Hindlimb muscle (tissue), 1 donor: ENCODE data around the gene MICA. TPM values are rescaled to one million over a fixed set of nuclear protein-coding genes. Genes with fewer than 3 reads are reported as not detected.
"Not testable (repeated sequence)": the region's sequence is repeated elsewhere in the genome, so short reads cannot be mapped to it uniquely, and the experiment has no call there.

ENCODE experiments used
- DNase-seq: peaks from one replicate; pipeline ENCODE4 v3.0.0-alpha.2; 2013
- polyA plus RNA-seq: library from polyadenylated mRNA; unstranded; fragments of 120-200 nt; gene quantifications from one replicate; pipeline ENCODE4 v1.2.1, GENCODE V29; 2013; ENCODE audit not compliant: insufficient read length

MICA gene
- 6.7 TPM for polyA plus RNA-seq

DNA sequence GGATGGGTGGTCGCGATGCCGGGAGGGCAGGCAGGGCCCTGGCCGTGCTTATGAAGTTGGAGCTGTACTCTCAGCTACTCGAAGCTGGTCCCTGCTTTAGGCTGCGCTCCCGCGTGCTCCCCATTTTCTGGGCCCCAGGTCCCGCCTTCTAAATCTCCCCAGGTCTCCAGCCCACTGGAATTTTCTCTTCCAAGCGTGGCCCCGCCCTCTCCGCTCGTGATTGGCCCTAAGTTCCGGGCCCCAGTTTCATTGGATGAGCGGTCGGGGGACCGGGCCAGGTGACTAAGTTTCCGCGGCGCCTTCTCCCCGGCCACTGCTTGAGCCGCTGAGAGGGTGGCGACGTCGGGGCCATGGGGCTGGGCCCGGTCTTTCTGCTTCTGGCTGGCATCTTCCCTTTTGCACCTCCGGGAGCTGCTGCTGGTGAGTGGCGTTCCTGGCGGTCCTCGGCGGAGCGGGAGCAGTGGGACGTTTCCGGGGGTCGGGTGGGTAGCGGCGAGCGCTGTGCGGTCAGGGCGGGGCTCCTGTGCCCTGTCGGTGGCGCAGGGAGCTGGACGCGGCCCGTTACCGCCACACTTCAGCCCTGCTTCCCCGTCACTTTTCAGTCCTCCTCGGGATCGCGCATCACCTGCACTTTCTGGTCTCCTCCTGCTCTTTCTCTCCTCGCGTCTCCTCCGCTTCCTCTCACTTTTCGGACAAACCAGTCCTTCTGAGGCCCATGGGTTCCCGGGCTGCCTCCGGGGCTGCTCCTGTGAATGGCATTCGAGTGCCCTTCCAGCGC, at the start of gene MICA:
TSS of gene MICA (plus strand) at position 313 of the 778 bp plus-strand sequence. CDS start at position 351, 38 bp downstream.
- DNase-seq, result peak; percentile 89

DNA sequence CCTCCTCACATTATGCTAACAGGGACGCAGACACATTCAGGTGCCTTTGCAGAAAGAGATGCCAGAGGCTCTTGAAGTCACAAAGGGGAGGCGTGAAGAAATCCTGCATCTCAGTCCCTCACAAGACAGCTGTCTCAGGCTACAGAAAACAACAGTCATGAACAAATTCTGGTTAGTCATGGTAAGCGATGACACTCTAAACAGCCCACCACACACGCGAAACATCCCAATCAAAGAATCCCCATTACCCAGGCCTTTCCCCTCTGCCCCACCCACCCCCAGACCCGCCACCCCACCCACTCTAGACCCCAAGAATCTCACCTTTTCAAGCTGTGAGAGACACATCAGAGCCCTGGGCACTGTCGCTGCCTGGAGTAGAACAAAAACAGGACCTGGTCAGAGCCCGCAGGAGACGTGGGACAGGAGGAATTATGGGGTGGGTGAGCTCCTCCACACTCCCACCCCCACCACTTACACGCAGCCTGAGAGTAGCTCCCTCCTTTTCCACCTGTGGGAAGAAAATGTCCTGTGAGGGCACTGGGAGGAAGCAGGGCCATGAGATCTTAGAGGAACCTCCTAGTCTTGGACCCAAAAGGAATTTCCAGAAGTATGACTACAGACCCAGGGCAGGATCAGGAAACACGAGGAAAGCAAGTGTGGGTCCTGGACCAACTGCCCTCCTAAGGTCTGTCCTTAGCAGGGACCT, 49.1 kb upstream of the MICA start:
- no peak for DNase-seq

DNA sequence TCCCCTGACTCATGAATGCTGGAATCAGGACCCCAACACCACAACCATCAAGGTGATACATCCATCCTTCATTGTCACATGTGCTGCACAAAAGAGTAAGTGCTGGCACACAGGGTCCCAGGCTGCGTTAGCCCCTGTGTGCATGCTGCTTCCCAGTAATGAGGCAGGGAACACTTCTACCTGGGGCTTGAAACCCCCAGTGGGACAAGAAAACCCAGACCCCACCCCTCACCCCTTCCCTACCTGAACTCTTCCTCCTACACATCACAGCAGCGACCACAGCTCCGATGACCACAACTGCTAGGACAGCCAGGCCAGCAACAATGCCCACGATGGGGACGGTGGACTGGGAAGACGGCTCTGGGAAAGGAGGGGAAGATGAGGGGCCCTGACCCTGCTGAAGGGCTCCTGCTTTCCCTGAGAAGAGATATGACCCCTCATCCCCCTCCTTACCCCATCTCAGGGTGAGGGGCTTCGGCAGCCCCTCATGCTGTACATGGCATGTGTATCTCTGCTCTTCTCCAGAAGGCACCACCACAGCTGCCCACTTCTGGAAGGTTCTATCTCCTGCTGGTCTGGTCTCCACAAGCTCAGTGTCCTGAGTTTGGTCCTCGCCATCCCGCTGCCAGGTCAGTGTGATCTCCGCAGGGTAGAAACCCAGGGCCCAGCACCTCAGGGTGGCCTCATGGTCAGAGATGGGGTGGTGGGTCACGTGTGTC, 48.4 kb upstream of the MICA start:
- DNase-seq, result no peak

DNA sequence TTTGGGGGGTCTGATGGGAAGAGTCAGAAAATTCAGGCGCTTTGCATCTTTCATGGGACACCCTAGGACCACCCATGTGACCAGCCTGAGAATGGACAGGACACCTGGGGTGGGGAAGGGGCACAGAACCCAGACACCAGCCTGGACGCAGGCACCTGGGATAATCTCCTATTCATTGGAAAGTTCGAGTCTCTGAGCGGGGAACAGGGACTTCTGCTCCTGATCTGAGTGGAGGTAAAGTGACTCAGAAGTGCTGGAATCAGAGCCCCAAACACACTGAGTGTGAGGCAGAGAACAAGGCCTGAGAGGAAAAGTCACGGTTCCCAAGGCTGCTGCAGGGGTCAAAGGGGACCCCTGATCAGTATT, 47.8 kb upstream of the MICA start:
- DNase-seq, result no peak

DNA sequence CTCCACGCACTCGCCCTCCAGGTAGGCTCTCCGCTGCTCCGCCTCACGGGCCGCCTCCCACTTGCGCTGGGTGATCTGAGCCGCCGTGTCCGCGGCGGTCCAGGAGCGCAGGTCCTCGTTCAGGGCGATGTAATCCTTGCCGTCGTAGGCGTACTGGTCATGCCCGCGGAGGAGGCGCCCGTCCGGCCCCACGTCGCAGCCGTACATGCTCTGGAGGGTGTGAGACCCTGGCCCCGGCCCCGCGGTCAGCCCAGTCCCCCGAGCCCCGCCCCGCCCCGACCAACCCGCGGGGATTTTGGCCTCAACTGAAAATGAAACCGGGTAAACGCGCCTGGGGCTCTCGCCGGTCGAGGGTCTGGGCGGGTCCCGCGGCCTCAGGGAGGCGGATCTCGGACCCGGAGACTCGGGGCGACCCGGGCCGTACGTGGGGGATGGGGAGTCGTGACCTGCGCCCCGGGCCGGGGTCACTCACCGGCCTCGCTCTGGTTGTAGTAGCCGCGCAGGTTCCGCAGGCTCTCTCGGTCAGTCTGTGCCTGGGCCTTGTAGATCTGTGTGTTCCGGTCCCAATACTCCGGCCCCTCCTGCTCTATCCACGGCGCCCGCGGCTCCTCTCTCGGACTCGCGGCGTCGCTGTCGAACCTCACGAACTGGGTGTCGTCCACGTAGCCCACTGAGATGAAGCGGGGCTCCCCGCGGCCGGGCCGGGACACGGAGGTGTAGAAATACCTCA, 47.0 kb upstream of the MICA start:
- DNase-seq, result no peak

DNA sequence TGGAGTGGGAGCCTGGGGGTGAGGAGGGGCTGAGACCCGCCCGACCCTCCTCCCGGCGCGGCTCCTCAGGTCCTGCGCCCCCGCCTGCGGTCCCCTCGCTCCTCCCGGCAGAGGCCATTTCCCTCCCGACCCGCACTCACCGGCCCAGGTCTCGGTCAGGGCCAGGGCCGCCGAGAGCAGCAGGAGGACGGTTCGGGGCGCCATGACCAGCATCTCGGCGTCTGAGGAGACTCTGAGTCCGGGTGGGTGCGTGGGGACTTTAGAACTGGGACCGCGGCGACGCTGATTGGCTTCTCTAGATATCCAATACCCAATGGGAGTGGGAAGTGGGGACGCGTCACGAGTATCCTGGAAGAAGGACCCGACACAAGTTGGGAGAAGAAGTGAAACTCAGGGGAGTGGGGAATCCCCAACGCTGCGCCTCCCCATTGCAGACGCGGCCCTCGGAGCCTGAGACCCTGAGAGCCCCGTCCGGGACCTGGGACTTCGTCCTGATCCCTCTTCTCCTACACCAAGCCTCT, 46.4 kb upstream of the MICA start, which contains the start of gene HLA-B:
TSS of gene HLA-B (minus strand) at position 234 of the 521 bp plus-strand sequence. CDS start at position 213, 21 bp downstream.
- peak; percentile 74 for DNase-seq

DNA sequence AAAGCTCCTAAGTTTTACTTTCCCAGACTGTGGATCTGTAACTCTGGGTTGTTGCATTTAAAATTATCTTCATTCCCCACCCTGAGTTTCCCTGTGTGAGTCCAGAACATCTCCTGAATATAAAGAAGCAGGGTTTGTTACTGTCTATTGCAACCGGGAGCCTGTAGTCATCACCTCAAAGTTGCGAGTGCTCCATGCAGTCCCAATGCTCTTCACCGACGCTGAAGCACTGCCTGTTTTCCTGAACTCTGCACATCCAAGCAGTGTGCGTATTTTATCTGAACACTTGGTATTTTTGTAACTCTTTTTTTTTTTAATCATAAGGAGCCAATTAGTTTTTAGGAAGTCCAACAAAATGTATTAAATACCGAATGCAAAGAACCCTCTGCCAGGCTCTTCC, 45.5 kb upstream of the MICA start:
- DNase-seq, result no peak

DNA sequence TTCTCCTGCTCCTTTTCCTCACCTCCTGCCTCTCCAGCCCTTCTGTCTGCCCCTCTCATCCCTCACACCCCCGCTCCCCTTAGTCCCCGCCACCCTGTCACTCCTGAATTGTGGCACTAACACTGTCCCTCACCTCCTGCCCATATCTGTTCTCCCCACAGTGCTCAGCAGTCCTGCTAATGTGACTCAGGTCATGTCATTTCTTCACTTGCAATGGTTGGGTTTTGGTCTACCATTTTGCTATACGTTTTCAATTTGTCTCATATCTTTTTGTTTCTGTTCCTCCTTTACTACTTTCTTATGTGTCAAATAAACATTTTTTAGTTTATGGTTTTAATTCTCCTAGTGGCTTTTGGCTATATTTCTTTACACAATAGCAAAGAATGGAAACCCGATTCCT, 45.1 kb upstream of the MICA start:
- no peak for DNase-seq

DNA sequence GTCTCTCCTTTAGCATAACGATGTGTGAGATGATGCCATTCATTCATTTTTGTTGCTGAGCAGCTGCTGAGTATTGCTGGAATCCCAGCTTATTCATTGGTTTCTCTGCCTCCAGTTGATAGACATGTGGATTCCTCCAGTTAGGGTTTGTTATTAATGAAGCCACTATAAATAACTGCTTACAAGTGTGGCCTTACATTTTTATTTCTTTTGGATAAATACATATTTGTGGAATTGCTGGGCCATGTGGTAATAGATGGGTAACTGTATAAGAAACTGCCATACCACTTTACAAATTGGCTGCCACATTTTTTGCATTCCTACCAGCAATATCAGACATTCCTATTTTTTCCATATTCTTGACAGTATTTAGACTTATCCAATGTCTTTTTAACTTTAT, 43.8 kb upstream of the MICA start:
- DNase-seq, result no peak

DNA sequence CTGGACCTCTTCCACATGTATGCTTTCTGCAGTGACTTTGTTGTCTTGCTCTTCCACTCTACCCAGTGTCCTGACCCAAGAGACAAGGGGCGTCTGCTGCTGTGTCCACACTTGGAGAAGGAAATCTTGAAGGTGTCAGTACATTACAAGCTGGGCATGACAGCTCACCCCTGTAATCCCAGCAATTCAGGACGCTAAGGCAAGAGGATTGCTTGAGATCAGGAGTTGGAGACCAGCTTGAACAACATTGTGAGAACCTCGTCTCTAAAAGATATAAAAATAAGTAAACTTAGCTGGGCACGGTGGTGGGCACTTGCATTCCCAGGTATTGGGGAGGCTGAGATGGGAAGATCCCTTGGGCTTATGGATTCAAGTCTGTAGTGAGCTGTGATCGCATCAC, 40.6 kb upstream of the MICA start:
- DNase-seq, result no peak

DNA sequence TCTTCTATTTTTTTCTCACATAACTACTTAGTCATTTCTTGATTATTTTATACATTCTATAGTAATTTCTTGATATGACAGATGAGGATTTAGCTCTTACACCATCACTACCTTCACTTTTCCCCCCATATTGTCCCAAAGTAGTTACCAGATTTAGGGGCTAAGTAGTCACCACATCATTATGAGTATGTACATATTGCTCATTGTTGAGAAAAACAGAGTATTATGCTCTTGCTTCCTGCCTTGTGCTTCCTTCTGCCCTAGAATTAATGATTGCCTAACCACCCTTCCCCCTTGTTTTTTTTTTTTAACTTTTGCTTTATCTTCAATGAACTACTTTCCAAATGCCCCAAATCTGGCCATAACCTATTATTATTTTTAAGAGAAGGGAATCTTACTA, 39.6 kb upstream of the MICA start:
- no peak for DNase-seq

DNA sequence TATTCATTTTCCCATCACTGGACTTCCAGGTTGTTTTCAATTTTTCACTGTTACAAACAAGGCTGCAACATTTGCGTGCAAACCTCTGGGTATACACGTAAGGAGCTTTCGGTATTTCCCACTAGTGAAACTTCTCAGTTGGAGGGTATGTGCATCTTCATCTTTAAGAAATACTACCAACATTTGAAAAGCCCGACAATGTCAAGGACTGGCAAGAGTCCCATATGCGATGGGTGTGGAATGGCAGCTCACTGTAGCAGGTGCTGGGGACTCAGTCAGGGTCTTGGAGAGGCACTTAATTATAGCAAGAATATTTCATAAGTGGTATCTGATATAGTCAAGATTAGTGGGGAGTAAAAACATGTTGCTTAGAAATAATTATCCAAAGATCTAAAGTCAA, 37.5 kb upstream of the MICA start:
- no peak for DNase-seq

DNA sequence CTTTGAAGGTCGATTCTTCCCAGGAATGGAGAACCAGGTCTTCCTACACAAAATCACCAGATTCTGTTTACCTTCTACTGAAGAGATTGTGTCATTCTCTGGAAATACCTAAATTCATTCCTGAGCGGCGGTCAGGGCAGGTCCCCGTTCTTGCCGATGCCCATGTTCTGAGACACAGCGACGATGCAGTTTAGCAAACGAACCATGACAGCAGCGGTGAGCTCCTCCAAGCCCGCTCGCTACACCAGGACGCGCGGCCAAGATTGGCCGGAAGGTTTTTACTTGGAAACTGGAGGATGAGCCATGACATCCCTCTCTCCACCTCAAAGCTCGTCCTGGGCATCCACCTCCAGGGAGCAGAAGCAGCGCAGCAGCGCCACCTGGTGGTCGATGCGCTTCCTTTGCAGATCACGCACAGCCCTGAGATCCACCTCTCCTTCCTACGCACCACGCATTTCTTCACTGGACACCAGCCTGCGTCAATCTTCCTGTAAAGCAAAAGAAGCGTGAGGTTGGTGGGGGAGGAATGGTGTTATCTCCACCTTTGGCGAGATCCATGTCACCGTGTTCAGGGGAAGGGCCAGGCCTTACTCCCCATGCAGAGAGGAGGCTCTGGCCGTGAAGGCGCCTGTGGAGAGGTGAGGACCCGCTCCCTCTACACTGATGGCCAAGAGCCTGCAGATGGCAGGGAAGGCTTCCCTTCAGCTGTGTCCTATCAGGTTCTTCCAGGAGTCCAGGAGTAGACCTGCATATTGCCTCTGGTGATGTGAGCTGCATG, 36.5 kb upstream of the MICA start:
- peak; percentile 89 for DNase-seq

DNA sequence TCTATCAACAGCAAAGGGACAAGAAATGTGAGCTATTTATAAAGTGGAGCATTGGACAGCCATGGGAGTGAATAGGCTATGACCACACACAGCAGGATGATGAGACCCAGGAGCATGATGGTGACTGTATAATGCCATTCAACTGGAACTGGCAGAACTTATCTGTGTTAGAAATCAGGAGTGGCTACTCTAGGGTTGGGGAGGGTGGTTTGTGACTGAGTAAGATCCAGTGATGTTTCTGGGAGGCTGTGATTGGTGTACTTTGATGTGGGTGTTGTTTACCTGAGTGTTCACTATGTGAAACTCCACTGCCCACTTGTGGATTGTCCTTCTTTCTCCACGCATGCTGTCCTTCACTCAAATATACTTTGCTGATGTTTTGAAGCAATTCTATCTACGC, 34.9 kb upstream of the MICA start:
- no peak for DNase-seq

DNA sequence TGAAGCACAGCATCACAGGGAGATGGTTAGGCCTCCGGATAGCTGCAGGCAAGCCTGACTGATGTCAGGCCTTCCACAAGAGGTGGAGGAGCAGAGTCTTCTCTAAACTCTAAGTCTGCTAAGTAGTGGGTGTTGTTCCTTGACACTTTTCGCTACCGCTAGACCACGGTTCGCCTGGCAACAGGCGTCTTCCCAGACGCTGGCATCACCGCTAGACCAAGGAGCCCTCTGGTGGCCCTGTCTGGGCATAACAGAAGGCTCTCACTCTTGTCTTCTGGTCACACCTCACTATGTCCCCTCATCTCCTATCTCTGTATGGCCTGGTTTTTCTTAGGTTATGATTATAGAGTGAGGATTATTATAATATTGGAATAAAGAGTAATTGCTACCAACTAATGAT, 29.3 kb upstream of the MICA start:
- DNase-seq, result not testable (repeated sequence)

DNA sequence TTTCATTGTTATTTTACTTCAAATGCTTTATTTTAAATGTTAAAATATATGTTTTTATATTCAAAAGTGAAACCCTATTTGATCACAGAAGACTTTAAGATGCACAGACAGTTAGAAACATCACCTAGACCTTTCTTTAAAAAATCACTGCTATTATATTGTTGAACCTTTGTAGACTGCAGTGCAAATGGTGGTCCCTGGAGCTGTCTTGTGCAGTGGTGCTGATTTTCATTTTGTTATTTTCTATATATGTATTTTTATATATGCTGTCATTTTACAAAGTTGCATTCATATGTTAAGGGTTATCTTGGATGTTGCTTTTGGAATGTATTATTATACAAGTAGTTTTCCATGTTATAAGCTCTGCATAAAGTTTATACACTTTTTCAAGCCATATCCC, 27.7 kb upstream of the MICA start:
- DNase-seq, result no peak

DNA sequence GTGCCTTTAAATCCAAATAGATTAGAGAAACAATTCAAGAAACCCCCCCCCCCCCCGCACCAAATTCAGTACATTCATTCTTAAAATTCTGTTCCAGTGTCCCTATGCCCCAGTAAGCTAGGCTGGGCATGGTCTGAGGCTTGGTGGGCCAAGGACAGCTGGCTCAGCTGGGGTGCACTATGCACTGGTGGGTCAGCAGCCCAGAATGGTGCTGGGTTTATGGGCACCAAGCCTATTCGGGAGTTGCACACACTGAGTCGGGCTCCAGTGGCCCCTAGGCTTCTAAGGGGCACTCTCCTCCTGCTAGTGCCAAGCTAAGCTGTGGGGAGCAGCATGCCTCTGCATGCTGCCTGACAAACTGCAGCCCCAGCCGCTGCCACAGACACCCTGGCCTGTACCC, 26.4 kb upstream of the MICA start:
- DNase-seq, result no peak

DNA sequence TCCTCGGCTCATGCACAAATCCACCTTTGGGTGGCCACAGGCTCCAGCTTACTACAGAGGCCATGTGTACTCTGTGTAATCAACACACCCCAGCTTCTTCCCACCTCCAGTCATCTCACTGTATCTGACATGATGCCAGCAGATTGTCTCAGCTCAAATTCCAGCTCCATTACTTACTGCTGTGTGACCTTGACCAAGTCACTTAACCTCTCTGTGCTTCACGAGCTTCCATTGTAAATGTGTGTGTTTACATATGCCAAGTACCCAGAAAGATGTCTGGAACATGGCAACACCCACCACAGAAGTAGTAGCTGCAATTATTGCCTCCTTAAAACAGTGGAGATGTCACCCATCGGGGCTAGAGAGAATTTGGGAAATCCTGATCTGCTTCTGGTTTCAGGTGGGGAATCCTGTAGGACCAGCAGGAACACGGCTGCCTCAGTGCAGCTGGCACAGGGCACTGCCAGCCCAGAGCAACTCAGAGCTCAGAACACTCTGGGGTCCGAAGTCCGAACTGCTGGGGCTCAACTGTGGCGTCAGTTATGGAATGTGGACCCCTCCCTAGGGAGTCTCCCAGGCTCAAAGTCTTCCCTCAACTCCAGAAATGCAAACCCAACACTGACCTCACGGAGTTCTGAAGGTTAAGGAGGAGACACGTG, 25.2 kb upstream of the MICA start:
- no peak for DNase-seq

DNA sequence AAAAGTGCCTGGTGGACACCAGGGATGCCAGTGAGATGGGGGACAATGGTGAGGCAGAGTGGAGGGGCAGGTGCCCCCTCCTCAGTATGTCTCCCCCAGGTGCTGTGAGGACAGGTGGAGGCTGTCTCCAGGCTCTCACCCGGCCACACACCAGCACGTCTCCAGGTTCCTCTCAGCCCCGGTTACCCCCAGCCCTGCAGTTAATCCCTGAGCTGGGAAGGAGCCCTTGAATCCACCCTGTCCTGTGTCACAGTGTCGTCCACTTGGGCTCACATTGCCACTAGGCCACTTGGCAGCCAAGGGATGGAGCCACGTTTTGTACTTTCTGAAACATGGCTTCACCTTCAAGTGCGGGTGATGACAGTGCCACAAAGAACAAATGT, 24.7 kb upstream of the MICA start:
- DNase-seq, result no peak

DNA sequence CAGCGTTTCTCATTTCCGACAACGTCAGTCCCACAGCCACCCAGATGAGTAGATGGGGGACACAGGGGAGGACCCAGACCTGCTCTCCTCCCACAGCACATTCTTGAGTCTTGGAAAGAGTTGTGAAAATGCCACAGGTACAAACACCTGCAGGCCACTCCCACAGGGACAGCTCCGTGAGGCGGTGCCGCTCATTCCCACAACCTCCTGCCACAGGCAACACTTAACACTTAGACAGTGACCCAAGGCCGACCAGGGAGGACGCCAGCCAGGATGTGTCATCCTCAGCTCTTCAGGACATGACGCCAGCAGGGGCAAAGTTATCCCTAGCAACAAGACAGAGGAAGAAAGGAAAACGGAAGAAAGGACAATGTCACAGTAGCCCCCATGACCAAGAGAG, 23.5 kb upstream of the MICA start:
- DNase-seq, result no peak

DNA sequence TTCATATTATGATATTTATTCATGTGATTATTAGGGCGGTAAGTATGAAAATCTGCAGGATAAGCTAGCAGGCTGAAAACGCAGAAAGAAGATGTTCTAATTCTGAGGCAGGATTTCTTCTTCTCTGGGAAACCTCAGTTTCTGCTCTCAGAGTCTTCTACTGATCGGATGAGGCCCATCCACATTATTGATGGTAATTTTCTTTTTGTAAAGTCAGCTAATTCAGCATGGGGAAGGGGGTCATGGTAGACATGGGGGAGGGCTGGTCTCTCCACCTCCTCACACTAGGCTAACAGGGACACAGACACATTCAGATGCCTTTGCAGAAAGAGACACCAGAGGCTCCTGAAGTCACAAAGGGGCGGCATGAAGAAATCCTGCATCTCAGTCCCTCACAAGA, 21.7 kb upstream of the MICA start:
- no peak for DNase-seq
